HEK293 (cell line): ENCODE measurements around the gene KRCC1.

Experiments
- CTCF ChIA-PET: fragments of 350-600 bp; formaldehyde crosslinking; extraction: SDS; loops from one replicate; lab custom pipeline; 2021; ENCODE audit warnings: antibody characterized with exemption; lab: Yijun Ruan, JAX
- POLR2A ChIA-PET: fragments of 300-600 bp; formaldehyde crosslinking; extraction: SDS; loops from one replicate; lab custom pipeline; 2020; ENCODE audit warnings: antibody characterized with exemption, inconsistent platforms; lab: Yijun Ruan, JAX
- H3K27ac ChIP-seq: fragments of 200-500 bp; sonication (Bioruptor generic); 2 replicates; pipeline ENCODE4 v1.5.1; 2014; ENCODE audit warnings: low read depth, low read length, control low read depth, inconsistent platforms; ENCODE audit errors: extremely low read depth
- H3K36me3 ChIP-seq, 2 experiments: fragments of 200-500 bp in 1 of 2; sonication (Bioruptor generic) in 1 of 2; 1 replicate in 1 of 2; 2 replicates in 1 of 2; pipeline ENCODE4 v1.5.1; 2014 to 2017; ENCODE audit warnings: inconsistent platforms in 2 of 2, low read length in 2 of 2; ENCODE audit not compliant: control insufficient read depth in 2 of 2, insufficient read depth in 1 of 2
- H3K4me1 ChIP-seq: fragments of 200-500 bp; sonication (Bioruptor generic); 2 replicates; pipeline ENCODE4 v1.5.1; 2014; ENCODE audit warnings: mild to moderate bottlenecking, low read length, inconsistent platforms; ENCODE audit not compliant: control insufficient read depth, insufficient read depth
- H3K4me3 ChIP-seq: 2 replicates; pipeline ENCODE4 v1.5.1; 2011; ENCODE audit warnings: low read depth, mild to moderate bottlenecking, control low read depth, low read length, moderate library complexity
- H3K9me3 ChIP-seq: fragments of 200-500 bp; sonication (Bioruptor generic); 2 replicates; pipeline ENCODE4 v1.5.1; 2014; ENCODE audit warnings: low read depth, low read length, inconsistent platforms; ENCODE audit not compliant: control insufficient read depth, insufficient read depth
- BCL11A ChIP-seq: fragments of 450-650 bp; formaldehyde crosslinking; IDR thresholded peaks from 2 replicates; pipeline ENCODE4 v1.5.1; 2016; ENCODE audit warnings: low read depth, missing biosample characterization, missing genetic modification characterization
- FEZF1 ChIP-seq: fragments of 450-650 bp; formaldehyde crosslinking; IDR thresholded peaks from 2 replicates; pipeline ENCODE4 v1.5.1; 2016; ENCODE audit warnings: missing biosample characterization, missing genetic modification characterization
- GLIS2 ChIP-seq: fragments of 450-650 bp; formaldehyde crosslinking; IDR thresholded peaks from 2 replicates; pipeline ENCODE4 v1.5.1; 2016; ENCODE audit warnings: missing biosample characterization, missing genetic modification characterization
- KLF9 ChIP-seq: fragments of 450-650 bp; formaldehyde crosslinking; IDR thresholded peaks from 2 replicates; pipeline ENCODE4 v1.5.1; 2016; ENCODE audit warnings: missing biosample characterization, missing genetic modification characterization, low read depth
- PRDM1 ChIP-seq: fragments of 450-650 bp; formaldehyde crosslinking; IDR thresholded peaks from 2 replicates; pipeline ENCODE4; 2016; ENCODE audit warnings: missing biosample characterization, missing genetic modification characterization
- REPIN1 ChIP-seq: fragments of 450-650 bp; formaldehyde crosslinking; IDR thresholded peaks from 2 replicates; pipeline ENCODE4 v1.5.1; 2017; ENCODE audit warnings: missing biosample characterization, missing genetic modification characterization, low read depth
- SCRT2 ChIP-seq: fragments of 450-650 bp; formaldehyde crosslinking; IDR thresholded peaks from 2 replicates; pipeline ENCODE4 v1.5.1; 2016; ENCODE audit warnings: missing biosample characterization, missing genetic modification characterization
- SP2 ChIP-seq: fragments of 450-650 bp; formaldehyde crosslinking; IDR thresholded peaks from 2 replicates; pipeline ENCODE4 v1.5.1; 2016; ENCODE audit warnings: missing biosample characterization, missing genetic modification characterization
- TRIM28 ChIP-seq: IDR thresholded peaks from 2 replicates; pipeline ENCODE4 v1.6.1; 2011; ENCODE audit warnings: low read length, control low read depth, borderline replicate concordance
- ZBTB1 ChIP-seq: fragments of 450-650 bp; formaldehyde crosslinking; IDR thresholded peaks from 2 replicates; pipeline ENCODE4 v1.5.1; 2016; ENCODE audit warnings: missing biosample characterization, missing genetic modification characterization
- ZEB2 ChIP-seq: fragments of 450-650 bp; formaldehyde crosslinking; IDR thresholded peaks from 2 replicates; pipeline ENCODE4 v1.5.1; 2016; ENCODE audit warnings: missing biosample characterization, missing genetic modification characterization
- ZNF132 ChIP-seq: fragments of 450-650 bp; formaldehyde crosslinking; IDR thresholded peaks from 2 replicates; pipeline ENCODE4 v1.5.1; 2017; ENCODE audit warnings: missing biosample characterization, missing genetic modification characterization, borderline replicate concordance
- ZNF211 ChIP-seq: fragments of 450-650 bp; formaldehyde crosslinking; IDR thresholded peaks from 2 replicates; pipeline ENCODE4 v1.5.1; 2016; ENCODE audit warnings: low read depth, missing biosample characterization, missing genetic modification characterization
- ZNF221 ChIP-seq: fragments of 450-650 bp; formaldehyde crosslinking; IDR thresholded peaks from 2 replicates; pipeline ENCODE4 v1.5.1; 2017; ENCODE audit warnings: missing biosample characterization, missing genetic modification characterization, borderline replicate concordance
- ZNF600 ChIP-seq: fragments of 450-650 bp; formaldehyde crosslinking; IDR thresholded peaks from 2 replicates; pipeline ENCODE4 v1.5.1; 2016; ENCODE audit warnings: missing biosample characterization, missing genetic modification characterization
- ZNF621 ChIP-seq: fragments of 450-650 bp; formaldehyde crosslinking; IDR thresholded peaks from 2 replicates; pipeline ENCODE4 v1.5.1; 2017; ENCODE audit warnings: missing biosample characterization, missing genetic modification characterization
- ZNF660 ChIP-seq: fragments of 450-650 bp; IDR thresholded peaks from 2 replicates; pipeline ENCODE4 v1.5.1; 2018; ENCODE audit warnings: missing biosample characterization, mild to moderate bottlenecking, missing genetic modification characterization
- ZNF747 ChIP-seq: fragments of 450-650 bp; formaldehyde crosslinking; IDR thresholded peaks from 2 replicates; pipeline ENCODE4 v1.5.1; 2016; ENCODE audit warnings: missing biosample characterization, missing genetic modification characterization
- ZNF777 ChIP-seq: fragments of 450-650 bp; formaldehyde crosslinking; IDR thresholded peaks from 2 replicates; pipeline ENCODE4 v1.5.1; 2017; ENCODE audit warnings: missing biosample characterization, missing genetic modification characterization, borderline replicate concordance
- TF ChIP-seq, protein P1 (sequence below): fragments of 450-650 bp; formaldehyde crosslinking; IDR thresholded peaks from 2 replicates; pipeline ENCODE4 v1.5.1; 2017; ENCODE audit warnings: missing biosample characterization, mild to moderate bottlenecking, missing genetic modification characterization, moderate library complexity

KRCC1 gene

DNA sequence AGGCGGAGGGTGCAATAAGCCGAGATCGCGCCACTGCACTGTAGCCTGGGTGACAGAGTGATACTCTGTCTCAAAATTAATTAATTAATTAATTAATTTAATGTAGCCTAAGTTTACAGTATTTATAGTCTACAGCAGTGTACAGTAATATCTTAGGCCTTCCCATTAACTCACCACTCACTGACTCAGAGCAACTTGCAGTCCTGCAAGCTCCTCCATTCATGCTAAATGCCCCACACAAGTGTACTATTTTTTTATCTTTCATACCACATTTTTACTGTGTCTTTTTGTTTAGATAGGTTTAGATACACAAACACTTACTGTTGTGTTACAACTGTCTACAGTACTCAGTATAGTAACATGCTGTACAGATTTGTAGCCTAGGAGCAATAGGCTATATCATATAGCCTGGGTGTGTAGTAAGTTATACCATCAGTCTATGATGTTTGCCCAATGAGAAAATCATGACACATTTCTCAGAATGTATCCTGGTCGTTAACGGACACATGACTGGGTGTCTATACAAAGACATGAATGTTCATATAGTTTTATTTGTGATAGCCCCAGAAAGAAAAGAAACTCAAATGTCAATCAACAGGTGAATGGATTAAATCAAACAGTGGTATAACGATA, 23.4 kb downstream of the KRCC1 start:
- TF ChIP-seq ZNF660 (tag by site-specific recombination) (no peak), SCRT2 (tag by site-specific recombination) (peak; percentile 50), GLIS2 (tag by site-specific recombination) (no peak)
- no peaks in the 10 kb centered on the region for H3K4me1 ChIP-seq
- ChIA-PET POLR2A (no interaction called here), CTCF (interaction anchor here (1.2 kb wide), 1 partner anchor 28 kb away, joined by 3 read pairs; no protein-coding TSS in a partner anchor)
- H3K36me3 ChIP-seq: peaks cover 20 to 28% of the 10 kb centered on the region in 2 experiments
- H3K9me3 ChIP-seq: no peaks in the 10 kb centered on the region
- H3K4me3 ChIP-seq: no peak overlapping the region
- no peak overlapping the region for H3K27ac ChIP-seq

DNA sequence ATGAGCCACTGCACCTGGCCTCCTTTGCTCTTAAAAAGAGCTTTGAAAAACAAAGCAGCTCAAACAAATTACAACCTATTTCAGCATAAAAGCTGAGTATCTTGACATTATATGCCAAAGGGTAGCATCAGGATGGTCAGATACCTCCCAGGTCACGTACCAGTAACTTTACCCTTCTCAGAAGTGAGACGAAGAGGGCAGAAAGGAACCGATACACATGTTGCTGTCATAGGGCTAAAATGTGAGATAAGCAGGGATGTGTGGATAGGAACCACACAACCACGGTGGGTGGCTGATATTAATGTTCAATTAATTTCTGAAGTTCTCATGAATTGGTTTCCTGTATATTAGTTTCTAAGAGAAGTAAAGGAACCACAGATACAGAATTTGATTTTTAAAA, 26.7 kb downstream of the KRCC1 start:
- Histone ChIP-seq H3K4me3 (no peak overlapping the region), H3K36me3 (peaks cover 16 to 20% of the 10 kb centered on the region in 2 experiments), H3K4me1 (no peaks in the 10 kb centered on the region), H3K9me3 (no peaks in the 10 kb centered on the region), H3K27ac (no peak overlapping the region)
- CTCF ChIA-PET: no interaction called here
- no peak for TF ChIP-seq ZNF211 (tag by site-specific recombination)
- TF ChIP-seq KLF9 (tag by site-specific recombination): no peak
- no peak for TF ChIP-seq ZBTB1 (tag by site-specific recombination)
- no peak for TF ChIP-seq ZNF747 (tag by site-specific recombination)
- no peak for TF ChIP-seq ZNF221 (tag by site-specific recombination)
- no peak for TF ChIP-seq BCL11A (tag by site-specific recombination)
- no peak for TF ChIP-seq TRIM28
- TF ChIP-seq ZNF132 (tag by site-specific recombination): no peak
- TF ChIP-seq ZNF777: no peak
- no peak for TF ChIP-seq ZNF600 (tag by site-specific recombination)
- TF ChIP-seq ZEB2: no peak
- no peak for TF ChIP-seq FEZF1
- TF ChIP-seq, protein P1, sequence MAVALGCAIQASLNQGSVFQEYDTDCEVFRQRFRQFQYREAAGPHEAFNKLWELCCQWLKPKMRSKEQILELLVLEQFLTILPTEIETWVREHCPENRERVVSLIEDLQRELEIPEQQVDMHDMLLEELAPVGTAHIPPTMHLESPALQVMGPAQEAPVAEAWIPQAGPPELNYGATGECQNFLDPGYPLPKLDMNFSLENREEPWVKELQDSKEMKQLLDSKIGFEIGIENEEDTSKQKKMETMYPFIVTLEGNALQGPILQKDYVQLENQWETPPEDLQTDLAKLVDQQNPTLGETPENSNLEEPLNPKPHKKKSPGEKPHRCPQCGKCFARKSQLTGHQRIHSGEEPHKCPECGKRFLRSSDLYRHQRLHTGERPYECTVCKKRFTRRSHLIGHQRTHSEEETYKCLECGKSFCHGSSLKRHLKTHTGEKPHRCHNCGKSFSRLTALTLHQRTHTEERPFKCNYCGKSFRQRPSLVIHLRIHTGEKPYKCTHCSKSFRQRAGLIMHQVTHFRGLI (tag by site-specific recombination): no peak
- TF ChIP-seq, all 188 proteins: peak for 0
- POLR2A ChIA-PET: no interaction called here

DNA sequence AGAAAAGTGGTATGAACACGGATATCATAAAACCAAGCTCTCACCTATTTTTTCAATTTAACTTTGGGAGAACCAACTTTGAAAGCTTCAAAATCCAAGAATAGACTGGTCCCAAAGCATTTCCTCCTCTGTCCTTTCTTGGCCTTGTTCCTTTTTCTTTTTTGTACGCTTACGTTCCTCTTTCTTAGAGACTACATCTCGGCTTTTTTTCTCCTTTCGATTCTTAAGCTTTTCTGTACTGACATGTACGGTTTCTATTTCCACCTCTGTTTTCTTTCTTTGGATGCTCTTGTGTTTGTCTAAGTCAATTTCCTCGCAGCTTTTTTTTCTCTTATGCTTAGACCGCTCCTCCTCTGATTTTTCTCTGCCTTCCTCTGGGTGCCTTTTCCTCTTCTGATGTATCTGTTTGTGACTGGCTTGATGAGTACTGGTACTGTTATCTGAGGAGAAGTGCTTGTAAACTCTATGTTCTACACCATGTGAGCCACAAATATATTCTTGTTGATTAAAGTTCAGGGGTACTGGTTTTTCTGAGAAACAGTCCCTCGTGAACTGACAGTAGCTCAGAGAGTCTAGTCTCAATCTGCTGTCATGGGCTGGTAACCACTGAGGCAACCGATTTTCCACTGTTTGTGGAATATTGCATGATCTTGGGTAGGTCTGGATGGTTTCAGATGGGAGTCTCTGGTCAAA, 27.7 kb downstream of the KRCC1 start:
- POLR2A ChIA-PET: no interaction called here
- CTCF ChIA-PET: interaction anchor here (0.6 kb wide), 1 partner anchor 802 kb away, joined by 3 read pairs; no protein-coding TSS in a partner anchor
- Histone ChIP-seq H3K4me1 (no peaks in the 10 kb centered on the region), H3K36me3 (peaks cover 13 to 16% of the 10 kb centered on the region in 2 experiments), H3K4me3 (no peak overlapping the region), H3K9me3 (no peaks in the 10 kb centered on the region), H3K27ac (no peak overlapping the region)
- TF ChIP-seq ZNF621 (tag by site-specific recombination) (no peak), PRDM1 (tag by site-specific recombination) (no peak)

DNA sequence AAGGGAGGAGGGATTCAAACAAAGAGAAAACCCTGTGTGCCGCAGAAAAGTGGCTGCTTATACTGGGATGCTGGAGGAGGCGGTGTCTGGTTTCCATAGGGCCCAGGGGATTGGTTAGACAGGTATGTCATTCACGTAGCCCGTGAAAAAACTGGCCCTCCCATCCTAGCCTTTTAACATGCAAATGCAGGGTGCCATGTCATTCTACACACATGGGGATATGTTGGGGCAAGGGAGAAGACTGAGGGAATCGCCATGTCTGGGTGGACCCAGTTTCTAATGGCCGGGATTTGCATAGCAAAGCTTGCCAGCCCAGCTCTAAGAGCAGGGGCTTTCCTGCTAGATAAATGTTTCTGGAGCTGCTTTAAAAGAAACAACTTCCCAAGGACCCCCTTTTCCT, 31.1 kb downstream of the KRCC1 start:
- no peak overlapping the region for H3K4me3 ChIP-seq
- no peaks in the 10 kb centered on the region for H3K9me3 ChIP-seq
- CTCF ChIA-PET: no interaction called here
- peaks cover 0 to 8% of the 10 kb centered on the region in 2 experiments; a peak in 1 of 3 replicates for H3K36me3 ChIP-seq
- H3K27ac ChIP-seq: no peak overlapping the region
- H3K4me1 ChIP-seq: no peaks in the 10 kb centered on the region
- TF ChIP-seq TRIM28 (no peak), REPIN1 (tag by site-specific recombination) (no peak), SP2 (tag by site-specific recombination) (no peak)
- TF ChIP-seq, all 188 proteins: peak for 0
- POLR2A ChIA-PET: no interaction called here
